GM23338 (cell line): ENCODE results near the gene COL4A2. TPM values are rescaled to one million over a fixed set of nuclear protein-coding genes. Genes with fewer than 3 reads are reported as not detected.

Experiments
- ATAC-seq: fragments of 200-7000 bp; cut with Tn5 transposase; 3 replicates; pipeline ENCODE4 v1.9.1; 2020
- DNase-seq: peaks from one replicate; pipeline ENCODE4 v3.0.0-alpha.2; 2015; ENCODE audit warnings: low spot score
- H2AFZ ChIP-seq: fragments of 200-600 bp; sonication (generic); 2 replicates; pipeline ENCODE4 v1.8.0; 2016; ENCODE audit warnings: antibody characterized with exemption, mild to moderate bottlenecking, moderate library complexity
- H3F3A ChIP-seq: fragments of 200-600 bp; sonication (generic); replicated peaks from 2 replicates; pipeline ENCODE4 v1.8.0; 2017; ENCODE audit warnings: antibody characterized with exemption, mixed run types, low read depth
- H3K27ac ChIP-seq: fragments of 200-600 bp; sonication (generic); 2 replicates; pipeline ENCODE4 v1.6.1; 2016; ENCODE audit warnings: low read depth
- H3K27me3 ChIP-seq: fragments of 200-600 bp; sonication (generic); 2 replicates; pipeline ENCODE4 v1.8.0; 2016; ENCODE audit warnings: mild to moderate bottlenecking, mixed run types, moderate library complexity; ENCODE audit not compliant: insufficient read depth
- H3K36me3 ChIP-seq: fragments of 200-600 bp; sonication (generic); 2 replicates; pipeline ENCODE4 v1.8.0; 2016; ENCODE audit warnings: mild to moderate bottlenecking; ENCODE audit not compliant: insufficient read depth
- H3K4me1 ChIP-seq: fragments of 200-600 bp; sonication (generic); 2 replicates; pipeline ENCODE4 v1.8.0; 2016; ENCODE audit warnings: mild to moderate bottlenecking, moderate library complexity; ENCODE audit not compliant: insufficient read depth
- H3K4me2 ChIP-seq: fragments of 200-600 bp; sonication (generic); 2 replicates; pipeline ENCODE4 v1.7.1; 2017; ENCODE audit warnings: mixed run types
- H3K4me3 ChIP-seq: fragments of 200-600 bp; sonication (generic); 2 replicates; pipeline ENCODE4 v1.6.1; 2016; ENCODE audit warnings: mixed run types
- H3K79me2 ChIP-seq: fragments of 200-600 bp; sonication (generic); replicated peaks from 2 replicates; pipeline ENCODE4 v1.8.0; 2017; ENCODE audit warnings: mild to moderate bottlenecking; ENCODE audit not compliant: insufficient read depth
- H3K9me2 ChIP-seq: fragments of 200-600 bp; sonication (generic); 2 replicates; pipeline ENCODE4 v1.8.0; 2017; ENCODE audit not compliant: insufficient read depth
- H4K20me1 ChIP-seq: fragments of 200-600 bp; sonication (generic); replicated peaks from 2 replicates; pipeline ENCODE4 v1.8.0; 2017; ENCODE audit warnings: mild to moderate bottlenecking; ENCODE audit not compliant: insufficient read depth
- H3K27ac Mint-ChIP-seq: 2 replicates; pipeline ENCODE4 v1.8.0; 2020; ENCODE audit warnings: inconsistent platforms, mild to moderate bottlenecking, moderate library complexity, mixed read lengths
- H3K27me3 Mint-ChIP-seq: 3 replicates; pipeline ENCODE4 v1.8.0; 2022; ENCODE audit warnings: low read depth, mild to moderate bottlenecking, moderate library complexity, mixed read lengths, inconsistent platforms; ENCODE audit not compliant: insufficient read depth, poor library complexity
- H3K36me3 Mint-ChIP-seq: 3 replicates; pipeline ENCODE4 v1.8.0; 2021; ENCODE audit warnings: low read depth, mild to moderate bottlenecking, inconsistent platforms, moderate library complexity, mixed read lengths
- H3K4me1 Mint-ChIP-seq: 3 replicates; pipeline ENCODE4 v1.8.0; 2020; ENCODE audit warnings: mild to moderate bottlenecking, inconsistent platforms, mixed read lengths
- H3K4me3 Mint-ChIP-seq: 3 replicates; pipeline ENCODE4 v1.8.0; 2021; ENCODE audit warnings: moderate library complexity, mild to moderate bottlenecking, inconsistent platforms, mixed read lengths
- H3K9me3 Mint-ChIP-seq: 3 replicates; pipeline ENCODE4 v1.8.0; 2020; ENCODE audit warnings: moderate library complexity, mild to moderate bottlenecking, inconsistent platforms, mixed read lengths
- CREB1 ChIP-seq: fragments of 250-450 bp; sonication (Bioruptor Pico); IDR thresholded peaks from 2 replicates; pipeline ENCODE4 v1.5.0; 2020; ENCODE audit warnings: low read depth, mild to moderate bottlenecking, moderate library complexity
- CTCF ChIP-seq, 2 experiments: fragments of 200-600 bp in 1 of 2; sonication (generic) in 1 of 2; conservative IDR thresholded peaks; 2 replicates each; pipeline versions ENCODE4 v1.5.1 to v1.6.1; 2016 to 2017; ENCODE audit warnings: antibody characterized with exemption in 2 of 2, low read depth in 2 of 2, mild to moderate bottlenecking in 2 of 2, moderate library complexity in 1 of 2
- ETS1 ChIP-seq: IDR thresholded peaks from 2 replicates; pipeline ENCODE4 v1.6.1; 2016; ENCODE audit warnings: antibody characterized with exemption
- EZH2 ChIP-seq: fragments of 200-600 bp; sonication (generic); IDR thresholded peaks from one replicate; pipeline ENCODE4 v1.8.0; 2017; ENCODE audit warnings: antibody characterized with exemption, mild to moderate bottlenecking, low read depth; ENCODE audit not compliant: unreplicated experiment
- EZH2phosphoT487 ChIP-seq: fragments of 200-600 bp; sonication (generic); IDR thresholded peaks from one replicate; pipeline ENCODE4 v1.8.1; 2018; ENCODE audit warnings: antibody characterized with exemption; ENCODE audit not compliant: unreplicated experiment
- JUNB ChIP-seq: IDR thresholded peaks from one replicate; pipeline ENCODE4 v1.6.1; 2016; ENCODE audit warnings: antibody characterized with exemption; ENCODE audit not compliant: unreplicated experiment
- POLR2AphosphoS5 ChIP-seq: IDR thresholded peaks from 2 replicates; pipeline ENCODE4 v1.6.1; 2016; ENCODE audit warnings: antibody characterized with exemption, low read depth
- REST ChIP-seq: IDR thresholded peaks from one replicate; pipeline ENCODE4 v1.6.1; 2018; ENCODE audit warnings: antibody characterized with exemption; ENCODE audit not compliant: unreplicated experiment
- STAT1 ChIP-seq: IDR thresholded peaks from one replicate; pipeline ENCODE4 v1.6.1; 2016; ENCODE audit warnings: antibody characterized with exemption; ENCODE audit not compliant: unreplicated experiment
- ZNF114 ChIP-seq: fragments of 250-450 bp; sonication (Bioruptor Pico); IDR thresholded peaks from 2 replicates; pipeline ENCODE4 v1.5.0; 2020; ENCODE audit warnings: mild to moderate bottlenecking, moderate library complexity
- ZNF462 ChIP-seq: fragments of 250-450 bp; sonication (Bioruptor Pico); IDR thresholded peaks from 2 replicates; pipeline ENCODE4 v1.5.0; 2020; ENCODE audit warnings: mild to moderate bottlenecking, moderate library complexity
- polyA plus RNA-seq: library from polyadenylated mRNA; unstranded; fragments of >200 nt; fragmentation: Nextera tagmentation; extraction: Ambion mirVana; gene quantifications from 2 replicates; pipeline ENCODE4 v1.2.1, GENCODE V29; 2016
- total RNA-seq: library from RNA; depleted of rRNA; stranded (reverse); fragments of >200 nt; shearing (Covaris generic); gene quantifications from 2 replicates; pipeline ENCODE4 v1.2.3, GENCODE V29; 2014

Gene COL4A2
- total and polyA plus RNA-seq, 2 experiments from 2014 or later: 37.4 to 131 TPM

DNA sequence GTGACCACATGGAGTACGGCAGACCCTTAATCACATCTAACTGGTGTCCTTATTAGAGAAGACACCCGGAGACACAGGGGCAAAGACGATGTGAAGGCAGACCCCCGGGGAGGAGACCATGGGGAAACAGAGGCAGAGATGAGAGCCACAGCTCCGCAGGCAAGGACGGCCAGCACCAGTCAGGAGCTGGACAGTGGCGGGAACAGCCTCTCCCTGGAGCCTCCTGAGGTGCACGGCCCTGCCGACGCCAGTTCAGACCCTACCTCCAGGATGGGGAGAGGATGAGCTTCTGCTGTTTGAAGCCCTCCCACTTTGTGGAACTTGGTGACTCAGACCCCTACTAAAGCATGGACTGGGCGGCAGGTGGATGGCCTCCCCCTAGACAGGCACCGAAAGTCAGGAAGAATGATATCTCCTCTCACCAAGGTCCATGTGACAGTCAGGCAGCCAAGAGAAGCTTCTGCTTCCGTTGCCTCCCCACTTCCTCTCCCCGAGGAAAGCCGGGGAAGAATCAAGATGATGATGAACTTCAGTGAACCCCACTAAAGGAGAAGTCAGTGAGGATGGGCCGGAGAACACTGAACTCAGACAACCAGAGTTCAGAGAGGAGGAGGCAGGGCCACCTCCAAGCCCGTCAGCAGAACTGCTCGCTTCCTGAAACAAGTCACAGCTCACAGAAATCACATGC is 229.1 kb downstream of the COL4A2 start (continued):
- no peak for TF ChIP-seq ZNF114
- TF ChIP-seq EZH2phosphoT487: no peak
- TF ChIP-seq POLR2AphosphoS5: no peak

DNA sequence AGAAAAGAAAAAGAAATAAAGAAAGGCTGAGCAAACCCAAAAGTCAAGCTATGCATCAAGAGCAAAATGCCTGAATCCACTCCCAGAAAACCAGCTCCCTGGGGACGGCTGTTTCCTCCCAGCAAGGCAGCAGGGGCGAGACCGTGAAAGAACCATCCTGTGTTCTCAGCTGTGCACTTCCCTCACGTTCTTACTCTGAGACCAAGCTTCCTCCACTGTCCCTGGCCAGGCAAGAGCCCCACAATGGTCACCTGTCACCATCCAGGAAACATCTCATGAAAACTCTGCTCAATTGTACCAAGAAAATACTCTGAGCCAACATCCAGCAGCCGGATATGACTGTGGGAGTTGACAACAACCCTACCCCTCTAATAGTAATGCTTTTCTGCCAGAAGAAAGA is 231.5 kb downstream of the COL4A2 start:
- no peaks in the 10 kb centered on the region for H3K4me1 ChIP-seq
- Mint-ChIP-seq H3K27ac (no peak overlapping the region), H3K27me3 (peaks cover 4% of the 10 kb centered on the region), H3K4me1 (peaks cover 3% of the 10 kb centered on the region; the same call in 1 of the 3 replicates), H3K4me3 (no peak overlapping the region), H3K36me3 (no peaks in the 10 kb centered on the region), H3K9me3 (no peaks in the 10 kb centered on the region)
- no peaks in the 10 kb centered on the region for H3K27me3 ChIP-seq
- no peaks in the 10 kb centered on the region for H3K9me2 ChIP-seq
- H3K4me3 ChIP-seq: no peak overlapping the region
- no peak overlapping the region for H3K27ac ChIP-seq
- H3F3A ChIP-seq: no peaks in the 10 kb centered on the region
- no peak for DNase-seq
- H4K20me1 ChIP-seq: peaks cover 8% of the 10 kb centered on the region; the same call in 1 of the 2 replicates
- H3K36me3 ChIP-seq: no peaks in the 10 kb centered on the region
- no peak overlapping the region for H2AFZ ChIP-seq
- TF ChIP-seq POLR2AphosphoS5: no peak
- no peak for TF ChIP-seq EZH2phosphoT487
- TF ChIP-seq EZH2: no peak
- TF ChIP-seq STAT1: no peak
- no peak for TF ChIP-seq JUNB
- no peak for TF ChIP-seq REST
- TF ChIP-seq ETS1: no peak
- TF ChIP-seq ZNF114: no peak
- no peak for TF ChIP-seq CREB1 (CRISPR knock-in tag)
- TF ChIP-seq ZNF462 (CRISPR knock-in tag): no peak
- TF ChIP-seq CTCF (conservative IDR thresholded peaks at IDR 0.05; ENCODE audit: low read depth in 2 of 2): no peak
- no peak for ATAC-seq
- H3K4me2 ChIP-seq: no peak overlapping the region
- peaks cover 35% of the 10 kb centered on the region for H3K79me2 ChIP-seq
